ENCODE data around the gene IFT122.

DNA sequence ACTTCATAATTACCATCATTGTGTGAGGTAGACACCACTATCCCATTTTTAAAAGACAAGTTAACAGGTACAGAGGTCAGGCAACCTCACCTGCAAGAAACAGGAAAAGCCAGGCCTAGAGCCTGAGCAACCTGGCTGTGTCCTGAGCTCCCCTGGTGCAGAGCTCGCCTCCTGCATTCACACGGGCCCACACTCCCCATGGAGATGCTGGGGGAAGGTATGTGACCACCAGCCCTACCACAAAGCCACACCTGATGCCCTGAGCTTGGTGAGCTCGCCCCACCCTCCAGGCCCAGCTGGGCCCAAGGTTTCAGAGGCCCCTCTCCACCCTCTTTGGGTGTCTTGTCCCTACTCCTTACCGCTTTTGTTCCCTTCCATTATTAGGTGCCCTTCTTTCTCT, 10.4 kb upstream of the IFT122 start:
- TF ChIP-seq EP300 (IDR thresholded peaks at IDR 0.05; ENCODE audit: borderline replicate concordance) (no peak), RAD21 (IDR thresholded peaks at IDR 0.05; ENCODE audit: low read depth) (no peak), TAF1 (IDR thresholded peaks at IDR 0.05; ENCODE audit: low read depth) (no peak), YY1 (IDR thresholded peaks at IDR 0.05; ENCODE audit: low read depth) (no peak), FOXM1 (IDR thresholded peaks at IDR 0.05; ENCODE audit: borderline replicate concordance, low read depth) (no peak)
- TF ChIP-seq, protein P1, sequence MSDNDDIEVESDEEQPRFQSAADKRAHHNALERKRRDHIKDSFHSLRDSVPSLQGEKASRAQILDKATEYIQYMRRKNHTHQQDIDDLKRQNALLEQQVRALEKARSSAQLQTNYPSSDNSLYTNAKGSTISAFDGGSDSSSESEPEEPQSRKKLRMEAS (IDR thresholded peaks at IDR 0.05) = no peak
- TF ChIP-seq, protein P2, sequence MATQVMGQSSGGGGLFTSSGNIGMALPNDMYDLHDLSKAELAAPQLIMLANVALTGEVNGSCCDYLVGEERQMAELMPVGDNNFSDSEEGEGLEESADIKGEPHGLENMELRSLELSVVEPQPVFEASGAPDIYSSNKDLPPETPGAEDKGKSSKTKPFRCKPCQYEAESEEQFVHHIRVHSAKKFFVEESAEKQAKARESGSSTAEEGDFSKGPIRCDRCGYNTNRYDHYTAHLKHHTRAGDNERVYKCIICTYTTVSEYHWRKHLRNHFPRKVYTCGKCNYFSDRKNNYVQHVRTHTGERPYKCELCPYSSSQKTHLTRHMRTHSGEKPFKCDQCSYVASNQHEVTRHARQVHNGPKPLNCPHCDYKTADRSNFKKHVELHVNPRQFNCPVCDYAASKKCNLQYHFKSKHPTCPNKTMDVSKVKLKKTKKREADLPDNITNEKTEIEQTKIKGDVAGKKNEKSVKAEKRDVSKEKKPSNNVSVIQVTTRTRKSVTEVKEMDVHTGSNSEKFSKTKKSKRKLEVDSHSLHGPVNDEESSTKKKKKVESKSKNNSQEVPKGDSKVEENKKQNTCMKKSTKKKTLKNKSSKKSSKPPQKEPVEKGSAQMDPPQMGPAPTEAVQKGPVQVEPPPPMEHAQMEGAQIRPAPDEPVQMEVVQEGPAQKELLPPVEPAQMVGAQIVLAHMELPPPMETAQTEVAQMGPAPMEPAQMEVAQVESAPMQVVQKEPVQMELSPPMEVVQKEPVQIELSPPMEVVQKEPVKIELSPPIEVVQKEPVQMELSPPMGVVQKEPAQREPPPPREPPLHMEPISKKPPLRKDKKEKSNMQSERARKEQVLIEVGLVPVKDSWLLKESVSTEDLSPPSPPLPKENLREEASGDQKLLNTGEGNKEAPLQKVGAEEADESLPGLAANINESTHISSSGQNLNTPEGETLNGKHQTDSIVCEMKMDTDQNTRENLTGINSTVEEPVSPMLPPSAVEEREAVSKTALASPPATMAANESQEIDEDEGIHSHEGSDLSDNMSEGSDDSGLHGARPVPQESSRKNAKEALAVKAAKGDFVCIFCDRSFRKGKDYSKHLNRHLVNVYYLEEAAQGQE (IDR thresholded peaks at IDR 0.05; ENCODE audit: low read depth) = no peak

All from Ishikawa (cell line).